GM21576 (cell line): ENCODE data around the gene LCN10.
"Not testable (repeated sequence)": the region's sequence is repeated elsewhere in the genome, so short reads cannot be mapped to it uniquely, and the experiment has no call there.

Experiments
- ATAC-seq: cut with Tn5 transposase; IDR thresholded peaks from one replicate; pipeline ENCODE4 v1.9.1; 2021; ENCODE audit warnings: mild to moderate bottlenecking, moderate library complexity; ENCODE audit not compliant: unreplicated experiment

LCN10 gene

GRCh38 chr9:136755302-136756133, 12.8 kb upstream of the LCN10 start:
- ATAC-seq, result not testable (repeated sequence)

- ATAC-seq, result no peak
These were observed 12.0 kb upstream of the LCN10 start for GRCh38 chr9:136754626-136755301.

GRCh38 chr9:136754059-136754572, 11.4 kb upstream of the LCN10 start:
- no peak for ATAC-seq

- ATAC-seq, result no peak
These were observed 10.8 kb upstream of the LCN10 start for GRCh38 chr9:136753371-136754058.

- ATAC-seq, result no peak
These were observed 9.1 kb upstream of the LCN10 start for GRCh38 chr9:136751814-136752213.

- no peak for ATAC-seq
These were observed 8.5 kb upstream of the LCN10 start for GRCh38 chr9:136751244-136751643.

- no peak for ATAC-seq
These were observed 7.8 kb upstream of the LCN10 start for GRCh38 chr9:136750526-136750925.

- no peak for ATAC-seq
These were observed 6.2 kb upstream of the LCN10 start for GRCh38 chr9:136748666-136749611.

- no peak for ATAC-seq
These were observed 5.5 kb upstream of the LCN10 start, which contains the start of gene LCN6 for GRCh38 chr9:136748201-136748600. Gene LCN6 (minus strand): TSS chr9:136748525. CDS start chr9:136748483, 42 bp downstream.

- no peak for ATAC-seq
These were observed 4.7 kb upstream of the LCN10 start for GRCh38 chr9:136747161-136748060.

GRCh38 chr9:136746621-136747020, 3.9 kb upstream of the LCN10 start:
- no peak for ATAC-seq

GRCh38 chr9:136746155-136746490, 3.4 kb upstream of the LCN10 start:
- no peak for ATAC-seq

- no peak for ATAC-seq
These were observed 2.8 kb upstream of the LCN10 start for GRCh38 chr9:136745389-136746154.

GRCh38 chr9:136744773-136745172, 2.0 kb upstream of the LCN10 start:
- ATAC-seq, result no peak

- ATAC-seq, result no peak
These were observed 985 bp upstream of the LCN10 start for GRCh38 chr9:136743639-136744211.

GRCh38 chr9:136741883-136742571, 713 bp downstream of the LCN10 start:
- ATAC-seq, result no peak

GRCh38 chr9:136740971-136741882, 1.5 kb downstream of the LCN10 start:
- ATAC-seq, result no peak
